ENCODE data around the gene GLA.
A peak's percentile ranks its signal among the peaks of the same experiment; 100 is the strongest.

GLA gene

DNA sequence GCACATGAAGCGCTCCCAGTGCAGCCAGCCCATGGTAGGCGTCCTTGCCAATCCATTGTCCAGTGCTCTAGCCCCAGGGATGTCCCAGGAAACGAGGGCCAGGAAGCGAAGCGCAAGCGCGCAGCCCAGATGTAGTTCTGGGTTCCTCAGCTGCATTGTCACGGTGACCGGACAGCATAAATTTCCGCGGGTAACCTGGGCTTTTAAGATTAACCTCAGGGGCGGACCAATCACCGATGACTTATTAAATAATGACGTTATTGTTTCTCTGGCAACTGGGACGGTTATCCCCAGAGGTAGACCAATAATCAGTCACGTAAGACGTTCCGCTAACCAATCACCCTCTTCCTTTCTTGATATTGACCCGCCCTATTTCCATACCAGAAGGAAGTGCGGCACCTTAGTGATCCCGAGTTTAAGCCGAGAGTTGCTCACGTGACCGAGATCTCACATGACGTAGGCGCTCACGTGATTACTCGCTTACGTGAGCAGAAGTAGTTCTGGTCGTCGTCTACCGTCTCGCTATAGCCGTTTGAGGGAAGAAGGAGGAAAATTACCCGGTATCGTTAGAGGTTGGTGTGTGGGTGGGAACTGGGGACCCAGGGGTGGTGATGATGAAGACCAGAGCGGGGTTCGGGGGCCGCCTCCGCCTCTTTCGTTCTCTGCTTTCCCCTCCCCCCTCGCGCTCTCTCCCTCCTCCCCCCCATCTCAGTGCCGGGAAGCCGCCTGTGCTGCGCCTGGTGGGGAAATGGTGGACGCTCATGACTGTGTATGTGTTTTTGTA, at the start of gene GLA, which contains the start of gene HNRNPH2:
TSS of gene GLA (minus strand) at position 178 of the 784 bp plus-strand sequence. CDS start at position 156, 22 bp downstream.
TSS of gene HNRNPH2 (plus strand) at position 475 of the 784 bp plus-strand sequence. CDS start 3,767 bp downstream, outside the sequence.
- peak; percentile 80 for DNase-seq

DNA sequence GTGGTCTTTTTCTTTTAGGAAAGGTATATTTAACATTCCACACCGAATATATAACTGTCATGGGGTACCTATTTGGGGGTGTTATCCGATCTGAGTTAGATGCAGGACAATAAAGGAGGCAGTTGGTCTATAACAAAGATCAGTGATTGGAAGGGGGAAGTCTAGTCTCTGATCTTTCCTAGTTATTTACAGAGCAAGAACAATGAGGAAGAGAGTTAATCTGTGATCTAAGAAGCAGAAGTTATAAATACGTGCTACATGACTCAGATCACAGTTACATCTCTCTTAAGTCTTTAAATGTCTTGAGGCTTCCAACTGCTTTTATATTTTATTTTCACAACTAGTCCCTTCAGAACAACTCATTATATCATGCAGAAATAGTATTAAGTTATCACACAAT, 44.3 kb upstream of the GLA start:
- DNase-seq: no peak

DNA sequence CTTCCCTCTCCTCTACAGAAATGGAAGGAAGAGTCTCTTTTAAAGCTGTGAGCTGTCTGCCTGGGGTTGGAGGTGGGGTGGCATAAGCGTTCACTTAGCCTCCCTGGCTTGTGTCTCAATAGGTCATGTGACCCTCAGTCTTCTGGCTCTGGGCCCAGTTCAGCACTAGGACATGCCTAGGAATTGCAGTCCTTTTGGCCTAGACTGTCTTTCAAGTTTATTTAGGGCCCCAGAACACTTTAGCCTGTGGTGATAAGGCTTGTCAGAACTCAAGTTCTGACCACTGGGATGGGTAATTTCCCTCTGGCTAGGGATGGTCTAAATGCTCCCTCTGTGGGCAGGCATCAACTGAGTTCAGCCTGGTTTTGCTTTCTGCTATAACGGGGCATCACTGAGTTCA, 43.2 kb upstream of the GLA start:
- DNase-seq: no peak

DNA sequence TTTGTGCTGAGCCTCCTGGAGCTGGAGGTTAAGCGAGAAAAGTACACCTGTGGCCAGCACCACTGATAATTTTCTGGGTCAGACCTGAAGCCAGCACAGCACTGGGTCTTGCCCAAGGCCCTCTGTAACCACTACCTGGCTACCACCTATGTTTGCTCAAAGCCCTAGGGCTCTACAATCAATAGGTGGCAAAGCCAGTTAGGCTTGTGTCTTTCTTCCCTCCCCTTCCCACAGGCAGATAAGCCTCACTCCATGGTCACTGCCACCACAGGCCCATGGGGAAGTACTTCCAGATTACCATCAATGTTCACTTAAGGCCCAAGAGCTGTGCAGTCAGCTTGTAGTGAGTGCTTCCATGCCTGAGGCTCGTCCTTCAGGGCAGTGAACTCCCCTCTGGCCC, 42.4 kb upstream of the GLA start:
- DNase-seq: no peak

GRCh38 chrX:101449279-101449678, 41.6 kb upstream of the GLA start:
- DNase-seq: no peak

DNA sequence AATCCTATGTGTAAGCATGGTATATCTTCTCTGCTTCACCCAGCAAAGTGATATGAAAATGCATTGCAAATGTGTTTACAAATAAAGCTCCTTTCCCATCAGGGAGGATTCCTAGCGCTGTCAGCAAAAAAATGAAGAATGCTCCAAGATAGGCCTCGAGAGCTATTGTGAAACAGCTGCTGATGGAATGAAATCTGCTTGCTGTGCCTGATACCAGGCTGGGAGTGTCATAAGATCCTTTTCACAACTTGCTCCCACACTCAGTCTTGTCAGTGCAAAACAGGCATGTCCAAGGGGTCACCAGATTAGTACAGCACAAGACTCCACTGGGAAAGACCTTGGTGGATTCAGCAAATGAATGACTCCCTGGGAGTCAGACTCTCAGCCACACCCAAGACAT, 34.4 kb upstream of the GLA start:
- DNase-seq: no peak

GRCh38 chrX:101430457-101431078, 22.8 kb upstream of the GLA start:
- no peak for DNase-seq

- DNase-seq: no peak
Observed at GRCh38 chrX:101429934-101430333, 22.2 kb upstream of the GLA start.

GRCh38 chrX:101427954-101428353, 20.2 kb upstream of the GLA start:
- DNase-seq: no peak

DNA sequence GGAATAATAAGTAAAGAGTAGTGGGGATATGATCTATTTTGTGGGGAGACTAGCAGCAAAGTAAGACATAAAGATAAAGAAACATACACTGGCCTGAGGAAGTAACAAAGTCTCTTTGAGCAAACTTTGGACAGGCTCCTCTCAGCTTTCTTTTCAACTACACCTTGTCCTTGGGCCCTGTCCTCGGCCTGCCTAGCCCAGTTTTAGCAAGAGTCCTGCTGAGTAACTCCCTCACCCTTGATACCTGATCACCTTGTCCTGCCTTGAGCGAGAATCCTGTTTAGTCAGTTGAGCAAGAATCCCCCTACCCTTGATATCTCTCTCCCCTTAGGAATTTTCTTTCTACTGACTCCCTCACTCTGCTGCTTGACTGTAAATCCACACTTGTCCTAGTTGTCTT, 11.8 kb upstream of the GLA start:
- DNase-seq: no peak

DNA sequence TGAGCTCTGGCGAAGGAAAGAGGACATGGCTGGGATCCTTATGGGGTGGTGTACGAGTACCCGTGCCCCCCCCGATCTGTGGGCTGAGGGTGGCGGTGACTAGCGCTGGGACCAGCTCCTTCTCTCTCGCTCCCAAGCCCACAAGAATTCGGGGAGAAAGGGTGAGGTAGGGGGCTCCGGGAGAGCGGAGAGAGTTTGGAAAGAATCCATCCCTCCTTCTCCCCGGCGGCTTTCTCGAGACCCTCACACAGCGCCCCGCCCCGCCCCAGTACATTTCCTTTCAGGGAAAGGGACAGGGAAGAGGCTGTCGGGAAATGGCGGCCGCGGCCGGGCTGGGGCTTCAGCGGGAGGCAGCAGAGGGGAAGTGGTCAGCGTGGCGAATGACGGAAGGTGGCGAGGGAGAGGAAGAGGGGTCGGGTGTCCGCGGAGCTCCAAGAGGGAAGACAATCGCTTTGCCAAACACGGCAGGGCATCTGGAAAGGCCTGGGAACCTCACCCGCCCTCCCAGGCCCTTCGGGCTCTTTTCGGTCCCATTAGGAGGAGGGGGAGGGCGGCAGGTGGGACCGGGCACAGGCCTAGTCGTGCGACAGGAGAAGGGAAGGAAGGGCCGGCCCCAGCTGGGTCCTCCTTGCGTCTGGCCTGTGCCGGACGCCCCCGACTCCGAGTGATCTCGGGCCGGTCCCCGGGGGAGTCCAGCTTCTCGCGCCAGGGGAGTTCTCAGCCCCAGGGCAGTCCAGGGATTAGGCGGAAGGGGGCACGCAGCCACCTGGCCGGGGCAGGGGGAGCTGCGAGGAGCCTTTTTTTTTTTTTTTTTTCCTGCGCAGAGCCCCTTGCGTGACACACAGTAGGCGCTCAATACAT, 10.5 kb upstream of the GLA start:
- DNase-seq: no peak

GRCh38 chrX:101417190-101417589, 9.5 kb upstream of the GLA start:
- no peak for DNase-seq

GRCh38 chrX:101416691-101417090, 9.0 kb upstream of the GLA start:
- no peak for DNase-seq

- no peak for DNase-seq
Observed at GRCh38 chrX:101415180-101416145, 7.7 kb upstream of the GLA start.

DNA sequence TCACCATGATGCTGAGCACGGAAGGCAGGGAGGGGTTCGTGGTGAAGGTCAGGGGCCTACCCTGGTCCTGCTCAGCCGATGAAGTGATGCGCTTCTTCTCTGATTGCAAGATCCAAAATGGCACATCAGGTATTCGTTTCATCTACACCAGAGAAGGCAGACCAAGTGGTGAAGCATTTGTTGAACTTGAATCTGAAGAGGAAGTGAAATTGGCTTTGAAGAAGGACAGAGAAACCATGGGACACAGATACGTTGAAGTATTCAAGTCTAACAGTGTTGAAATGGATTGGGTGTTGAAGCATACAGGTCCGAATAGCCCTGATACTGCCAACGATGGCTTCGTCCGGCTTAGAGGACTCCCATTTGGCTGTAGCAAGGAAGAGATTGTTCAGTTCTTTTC, 4.3 kb upstream of the GLA start:
- no peak for DNase-seq

- no peak for DNase-seq
Observed at GRCh38 chrX:101410461-101410860, 2.7 kb upstream of the GLA start.

DNA sequence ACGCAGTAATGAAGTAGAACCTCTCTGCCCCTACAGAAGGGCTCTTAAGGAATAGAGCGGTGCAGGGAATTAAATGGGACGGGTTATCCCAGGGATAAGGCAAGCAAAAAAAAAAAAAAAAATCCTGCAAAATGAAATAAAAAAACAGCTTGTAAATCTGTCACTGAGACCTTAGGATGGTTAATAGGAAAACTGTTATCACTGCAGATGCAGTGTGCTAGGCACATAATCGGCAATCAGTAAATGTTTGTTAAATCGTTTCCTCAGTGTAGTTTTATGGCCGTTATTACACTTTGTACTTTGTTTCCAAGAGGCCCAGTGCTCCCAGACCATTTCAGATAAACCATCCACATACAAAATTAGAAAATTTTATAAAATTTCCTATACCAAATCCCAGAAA, 1.3 kb upstream of the GLA start:
- no peak for DNase-seq

DNA sequence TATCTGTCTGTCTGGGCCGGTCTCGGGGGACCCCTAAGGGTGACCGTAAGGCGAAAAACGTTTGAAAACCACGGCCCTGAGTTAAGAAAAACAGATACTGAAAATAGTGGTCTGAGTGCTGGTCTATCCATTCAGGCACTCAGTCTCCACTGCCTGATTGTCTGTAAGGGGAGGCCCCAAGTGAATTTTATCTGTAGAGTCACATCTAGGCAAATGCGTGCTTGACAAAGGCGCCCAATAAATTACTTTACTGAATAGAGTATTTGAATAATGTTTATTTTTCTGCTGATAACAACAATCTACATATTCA, 762 bp upstream of the GLA start:
- no peak for DNase-seq

GRCh38 chrX:101407167-101407747, 468 bp downstream of the GLA start:
- no peak for DNase-seq

- no peak for DNase-seq
Observed at GRCh38 chrX:101399825-101400224, 7.9 kb downstream of the GLA start.

GRCh38 chrX:101398694-101399093, 9.0 kb downstream of the GLA start:
- DNase-seq: no peak

DNA sequence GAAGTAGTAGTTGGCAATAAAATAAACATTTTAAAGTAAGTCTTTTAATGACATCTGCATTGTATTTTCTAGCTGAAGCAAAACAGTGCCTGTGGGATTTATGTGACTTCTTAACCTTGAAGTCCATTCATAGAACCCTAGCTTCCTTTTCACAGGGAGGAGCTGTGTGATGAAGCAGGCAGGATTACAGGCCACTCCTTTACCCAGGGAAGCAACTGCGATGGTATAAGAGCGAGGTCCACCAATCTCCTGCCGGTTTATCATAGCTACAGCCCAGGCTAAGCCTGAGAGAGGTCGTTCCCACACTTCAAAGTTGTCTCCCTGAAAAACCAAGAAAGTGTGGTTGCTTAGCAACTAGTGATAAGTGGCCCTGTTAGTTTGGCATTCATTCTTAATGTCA, 9.9 kb downstream of the GLA start:
- DNase-seq: no peak
